ENCODE measurements around the gene OR2V1.
"Not testable (repeated sequence)": the region's sequence is repeated elsewhere in the genome, so short reads cannot be mapped to it uniquely, and the experiment has no call there.

OR2V1 gene

DNA sequence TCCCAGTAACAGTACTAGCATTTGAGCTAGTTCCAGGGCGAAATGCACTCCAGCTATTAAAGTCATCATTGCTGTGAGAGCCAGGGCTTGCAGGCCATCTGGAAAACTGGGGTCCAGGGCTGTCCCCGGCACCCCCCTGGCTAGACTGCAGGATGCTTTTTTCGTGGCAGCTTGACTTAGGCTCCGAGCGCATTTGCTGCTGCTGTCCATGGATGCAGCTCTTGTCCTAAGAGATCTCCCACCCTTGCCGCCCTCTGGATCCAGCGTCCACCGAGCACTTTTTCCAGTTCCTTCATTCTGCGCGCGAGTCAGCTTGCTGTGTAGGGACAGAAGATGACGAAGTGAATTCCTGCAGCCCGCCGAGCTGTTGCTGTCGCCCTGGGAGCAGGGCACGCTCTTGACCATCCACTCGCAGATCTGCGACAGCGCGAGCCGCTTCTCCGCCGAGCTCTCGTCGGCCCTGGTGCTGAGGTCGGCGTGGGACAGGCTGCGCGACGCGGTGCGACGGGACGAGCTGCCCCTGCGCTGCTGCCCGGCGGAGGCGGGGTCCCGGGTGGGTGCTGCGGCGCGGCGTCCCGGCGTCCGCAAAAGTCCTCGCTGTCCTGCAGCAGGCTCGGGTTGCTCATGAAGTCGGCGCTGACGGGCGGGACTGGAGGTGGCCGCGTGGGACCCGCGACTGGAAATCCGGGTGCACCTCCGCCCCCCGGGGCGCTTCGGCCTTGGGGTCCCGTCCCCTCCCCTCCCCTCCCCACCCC is 30.7 kb downstream of the OR2V1 start:
- no peak for DNase-seq

DNA sequence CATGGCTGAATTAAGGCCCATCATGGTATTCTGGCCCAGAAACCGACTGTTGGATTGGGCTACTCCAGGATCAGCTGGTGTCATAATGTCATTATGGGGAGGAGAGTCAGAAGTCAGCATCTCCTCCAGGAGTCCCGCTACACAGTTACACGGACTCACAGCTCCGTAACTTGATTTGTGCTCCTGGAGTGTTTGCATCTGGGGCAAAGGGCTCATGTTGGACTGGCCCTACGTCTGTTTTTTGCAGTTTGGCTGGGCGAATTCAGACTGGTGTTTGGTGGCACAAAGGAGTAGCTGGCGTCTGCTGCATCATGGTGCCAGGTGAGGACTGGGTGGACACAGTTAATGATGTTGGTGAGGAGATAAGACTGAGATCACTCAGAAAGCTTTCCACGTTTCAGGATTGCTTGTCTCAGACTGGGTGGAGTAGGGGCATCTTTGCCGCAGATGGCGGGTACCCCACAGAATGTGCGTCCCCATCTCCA is 31.3 kb downstream of the OR2V1 start:
- no peak for DNase-seq

DNA sequence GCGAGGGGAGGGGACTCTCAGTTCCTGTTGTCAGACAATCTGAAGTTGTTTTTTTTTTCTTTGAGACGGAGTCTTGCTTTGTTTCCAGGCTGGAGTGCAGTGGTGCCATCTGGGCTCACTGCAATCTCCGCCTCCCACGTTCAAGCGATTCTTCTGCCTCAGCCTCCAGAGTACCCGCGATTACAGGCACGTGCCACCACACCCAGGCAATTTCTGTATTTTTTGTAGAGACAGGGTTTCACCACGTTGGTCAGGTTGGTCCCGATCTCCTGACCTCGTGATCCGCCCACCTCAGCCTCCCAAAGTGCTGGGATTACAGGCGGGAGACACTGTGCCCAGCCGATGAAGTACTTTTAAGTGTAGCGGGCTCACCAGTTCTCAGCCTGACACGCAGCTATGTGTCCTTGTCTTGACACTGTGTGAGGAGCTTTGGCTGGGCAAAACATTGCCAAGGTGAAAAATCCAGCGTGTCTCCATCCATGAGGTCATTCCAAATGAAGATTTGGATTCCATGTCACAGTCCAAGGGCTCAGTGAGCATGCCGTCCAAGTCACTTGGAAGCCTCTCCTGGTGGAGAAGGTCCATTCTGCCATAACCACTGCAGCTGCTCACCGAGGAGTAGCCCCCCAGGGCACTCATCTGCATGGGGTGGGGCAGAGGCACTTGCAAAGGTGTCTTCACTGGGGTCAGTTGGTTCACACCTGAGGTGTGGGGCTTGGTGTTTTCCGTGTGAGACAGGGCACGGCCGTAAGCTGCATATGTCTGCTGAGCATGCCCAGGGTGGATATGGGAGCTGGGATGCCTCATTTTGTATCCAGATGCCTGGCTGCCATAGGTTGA is 32.0 kb downstream of the OR2V1 start:
- no peak for DNase-seq

DNA sequence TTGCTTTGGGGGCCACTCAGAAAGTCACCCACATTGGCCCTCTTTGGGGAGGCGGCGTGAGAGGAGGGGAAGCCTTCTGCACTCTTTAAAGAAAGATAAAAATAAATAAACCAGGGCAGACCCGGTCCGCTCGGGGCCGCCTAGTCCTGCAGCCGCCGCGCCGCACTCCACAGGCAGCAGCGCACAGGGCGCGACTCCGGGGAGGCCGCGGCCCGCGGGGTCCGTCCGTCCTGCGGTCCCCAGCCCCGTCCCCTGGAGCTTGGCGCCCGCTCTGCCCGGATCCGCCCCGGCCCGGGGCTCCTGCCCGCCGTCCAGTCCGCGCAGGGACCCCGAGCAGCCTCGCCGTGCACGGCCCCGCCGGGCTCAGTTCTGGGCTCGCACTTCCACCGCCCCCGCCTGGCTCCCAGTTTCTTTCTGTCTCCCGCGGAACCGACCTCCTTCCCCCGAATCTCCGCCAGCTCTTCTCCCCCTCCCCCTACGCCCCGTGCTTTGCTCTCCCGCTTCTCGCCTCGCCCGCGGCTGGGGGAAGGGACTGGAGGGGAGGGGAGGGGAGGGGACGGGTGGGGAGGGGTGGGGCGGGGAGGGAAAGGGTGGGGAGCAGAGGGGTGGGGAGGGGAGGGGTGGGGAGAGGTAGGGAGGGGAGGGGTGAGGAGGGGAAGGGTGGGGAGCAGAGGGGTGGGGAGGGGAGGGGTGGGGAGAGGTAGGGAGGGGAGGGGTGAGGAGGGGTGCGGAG is 33.0 kb downstream of the OR2V1 start:
- DNase-seq = not testable (repeated sequence)

DNA sequence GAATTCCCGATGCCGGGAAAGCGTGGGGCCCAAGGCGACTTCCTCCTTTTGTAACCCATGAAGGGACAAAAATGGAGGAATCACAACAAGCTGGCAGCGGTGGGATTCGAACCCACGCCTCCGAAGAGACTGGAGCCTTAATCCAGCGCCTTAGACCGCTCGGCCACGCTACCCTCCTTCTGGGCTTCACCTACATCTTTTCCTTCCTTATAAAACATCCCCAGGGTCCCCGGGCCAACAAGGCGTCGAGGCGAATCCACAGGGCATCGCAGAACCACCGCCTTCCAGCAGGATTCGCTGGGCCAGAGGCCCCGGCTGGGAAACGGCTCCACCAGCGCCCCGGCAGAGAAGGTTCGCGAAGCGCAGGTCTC is 33.6 kb downstream of the OR2V1 start:
- not testable (repeated sequence) for DNase-seq

DNA sequence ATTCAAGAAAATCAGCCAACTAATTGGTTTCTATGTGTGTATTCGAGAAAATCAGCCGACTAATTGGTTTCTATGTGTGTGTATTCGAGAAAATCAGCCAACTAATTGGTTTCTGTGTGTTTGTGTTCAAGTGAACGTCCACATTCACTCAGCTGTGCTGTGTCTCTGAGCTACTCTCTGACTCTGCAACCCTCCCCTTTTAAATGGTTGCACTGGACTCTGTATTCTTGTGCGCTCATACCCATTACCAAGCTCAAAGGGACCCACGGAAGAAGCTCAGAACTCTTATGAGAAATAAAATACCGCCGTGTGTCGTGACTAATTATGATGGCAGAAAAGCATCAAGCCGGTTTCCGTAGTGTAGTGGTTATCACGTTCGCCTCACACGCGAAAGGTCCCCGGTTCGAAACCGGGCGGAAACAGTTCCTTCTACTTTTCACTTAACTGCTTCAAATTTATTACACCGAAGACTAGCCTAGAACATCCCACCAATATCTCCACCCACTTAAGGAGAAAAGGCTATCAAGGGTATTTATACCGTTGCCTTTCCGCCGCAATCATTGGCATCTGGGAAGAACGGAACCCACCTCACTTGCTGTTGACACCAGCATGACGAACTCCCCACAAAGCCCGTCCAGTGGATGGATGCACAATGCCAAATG is 34.1 kb downstream of the OR2V1 start:
- DNase-seq = not testable (repeated sequence)

DNA sequence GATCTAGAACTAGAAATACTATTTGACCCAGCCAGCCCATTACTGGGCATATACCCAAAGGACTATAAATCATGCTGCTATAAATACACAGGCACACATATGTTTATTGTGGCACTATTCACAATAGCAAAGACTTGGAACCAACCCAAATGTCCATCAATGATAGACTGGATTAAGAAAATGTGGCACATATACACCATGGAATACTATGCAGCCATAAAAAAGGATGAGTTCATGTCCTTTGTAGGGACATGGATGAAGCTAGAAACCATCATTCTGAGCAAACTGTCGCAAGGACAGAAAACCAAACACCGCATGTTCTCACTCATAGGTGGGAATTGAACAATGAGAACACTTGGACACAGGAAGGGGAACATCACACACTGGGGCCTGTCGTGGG is 35.8 kb downstream of the OR2V1 start:
- DNase-seq = not testable (repeated sequence)

DNA sequence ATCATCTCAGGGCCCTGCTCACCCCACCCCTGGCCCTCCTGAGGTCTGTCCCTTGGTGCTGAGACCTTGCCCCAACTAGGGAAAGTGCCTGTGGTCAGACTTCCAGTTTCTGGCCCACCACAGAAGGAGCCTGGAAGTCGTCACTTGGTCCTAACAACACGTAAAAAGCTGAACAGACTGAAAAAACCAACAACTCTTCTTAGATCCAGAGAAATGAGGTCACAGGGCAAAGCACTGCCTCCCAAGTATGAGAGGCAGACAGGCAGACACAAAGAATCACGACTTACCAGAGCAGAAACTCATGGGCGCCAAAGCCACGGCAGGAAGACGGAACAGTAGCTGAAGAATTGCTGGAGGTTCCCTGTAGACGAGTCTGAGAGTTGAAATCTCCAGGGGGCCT is 38.5 kb downstream of the OR2V1 start:
- no peak for DNase-seq

DNA sequence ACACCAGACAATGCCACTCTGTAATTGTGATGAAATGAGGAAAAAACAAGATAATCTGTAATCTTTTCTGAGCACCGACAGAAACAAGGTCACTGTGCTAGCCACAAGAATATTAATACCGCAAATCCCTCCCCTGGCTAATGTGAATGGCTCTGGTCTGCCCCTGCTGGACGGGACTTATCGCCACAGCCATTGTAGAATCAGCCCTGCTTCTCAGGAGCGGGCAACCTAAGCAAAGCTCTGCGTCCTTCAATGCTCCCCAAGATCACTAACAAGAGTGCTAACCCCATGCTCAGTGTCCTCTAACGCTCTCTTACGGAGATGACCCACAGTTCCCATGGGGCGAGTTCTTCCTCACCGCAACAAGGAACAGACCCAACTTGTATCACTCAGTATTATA is 42.7 kb downstream of the OR2V1 start:
- DNase-seq = no peak

DNA sequence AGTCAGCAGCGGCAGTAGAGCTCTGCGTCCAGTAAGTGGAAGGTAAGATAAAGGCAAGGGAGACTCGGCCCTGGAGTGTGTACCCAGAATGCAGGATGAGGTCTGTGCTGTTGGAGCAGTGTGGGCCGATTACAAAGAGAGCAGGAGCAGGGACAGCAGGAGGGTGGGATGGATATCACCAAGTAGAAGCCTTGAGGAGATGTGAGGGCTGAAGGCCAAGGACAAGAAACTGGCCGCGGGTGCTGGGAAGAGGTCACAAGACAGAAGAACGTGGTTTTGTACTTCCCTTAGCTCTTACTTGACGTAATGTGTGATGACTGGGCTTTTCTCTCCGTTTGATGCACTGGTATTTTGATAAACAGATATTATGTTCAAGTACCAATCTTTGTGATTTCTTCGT is 43.7 kb downstream of the OR2V1 start:
- no peak for DNase-seq

DNA sequence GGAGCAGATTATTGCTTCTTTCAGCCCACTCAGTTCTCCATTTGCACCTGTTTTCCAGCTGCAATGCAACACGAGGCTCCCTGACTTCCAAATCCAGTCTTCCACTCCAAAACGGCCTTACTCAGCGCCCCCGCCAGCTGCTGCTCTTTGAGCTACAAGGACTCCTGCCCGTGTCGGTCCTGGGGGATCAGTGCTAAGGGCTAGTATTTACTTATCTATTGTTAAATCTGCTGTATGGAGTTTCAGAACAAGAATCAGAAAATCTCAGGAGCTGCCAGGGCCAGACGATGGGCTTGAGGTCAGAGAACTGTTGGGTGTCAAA is 44.1 kb downstream of the OR2V1 start:
- no peak for DNase-seq

DNA sequence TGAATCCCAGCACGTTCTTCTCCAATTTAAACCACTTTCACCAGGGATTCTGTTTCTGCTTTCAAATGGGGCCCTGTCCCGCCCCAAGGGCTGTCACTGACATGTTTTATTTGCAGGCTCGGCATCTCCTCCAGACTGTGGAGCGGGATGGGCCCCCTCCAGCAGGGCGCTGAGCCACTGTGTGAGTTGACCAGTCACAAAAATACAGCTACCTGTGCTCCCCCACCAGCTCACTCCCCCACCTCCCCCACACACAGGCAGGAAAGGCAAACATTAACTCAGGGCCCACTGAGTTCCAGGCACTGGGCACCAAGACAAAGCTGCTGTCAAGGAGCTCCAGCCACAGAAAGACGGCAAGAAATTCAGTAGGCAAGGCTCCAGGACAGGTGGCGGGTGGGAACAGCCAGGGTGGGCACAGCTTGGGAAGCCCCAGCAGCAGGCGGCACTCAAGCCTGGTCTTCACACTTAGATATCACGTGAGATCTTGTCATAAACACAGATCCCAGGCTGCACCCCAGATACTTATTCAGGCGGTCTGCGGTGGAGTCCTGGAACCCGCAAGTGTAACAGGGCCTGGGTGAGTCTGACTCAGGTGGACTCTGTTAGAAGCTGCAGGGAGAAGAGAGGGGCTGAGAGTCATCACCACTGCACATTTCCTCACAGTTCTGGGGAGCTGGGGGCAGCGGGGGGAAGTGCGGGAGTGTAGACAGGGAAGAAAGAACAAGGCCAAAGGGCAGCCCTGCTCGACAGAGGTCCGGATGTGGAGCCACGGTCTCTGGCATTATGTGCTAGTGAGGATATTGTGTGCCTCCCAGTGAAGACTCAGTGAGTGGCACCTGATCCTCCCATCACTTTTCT is 44.7 kb downstream of the OR2V1 start:
- DNase-seq = no peak

DNA sequence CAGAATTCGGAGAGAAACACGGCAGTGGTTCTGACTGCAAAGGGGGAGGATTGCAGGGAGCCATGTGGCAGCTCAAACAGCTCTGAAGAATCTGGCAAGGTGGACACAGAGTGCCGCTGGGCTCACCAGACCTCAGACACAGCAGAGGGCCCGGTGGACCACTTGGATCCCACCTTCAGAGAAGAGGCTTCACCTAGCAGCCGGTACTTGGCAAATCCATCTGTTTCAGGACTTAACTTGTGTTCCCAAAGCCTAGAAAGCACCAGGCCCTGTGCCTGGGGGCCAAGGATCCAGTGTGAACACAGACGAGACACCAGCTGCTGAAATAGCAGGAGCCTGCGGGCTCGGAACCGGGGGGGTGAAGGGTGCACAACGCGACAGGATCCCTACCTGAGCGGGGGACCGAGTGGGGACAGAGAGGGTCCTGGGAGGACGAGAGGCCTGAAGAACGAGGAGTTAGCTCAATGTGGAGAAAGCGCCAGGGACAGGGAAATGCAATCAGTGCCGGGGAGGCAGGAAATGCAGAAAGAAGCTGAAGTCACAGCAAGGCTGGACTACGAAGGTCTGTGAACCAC is 46.3 kb downstream of the OR2V1 start:
- DNase-seq = no peak

DNA sequence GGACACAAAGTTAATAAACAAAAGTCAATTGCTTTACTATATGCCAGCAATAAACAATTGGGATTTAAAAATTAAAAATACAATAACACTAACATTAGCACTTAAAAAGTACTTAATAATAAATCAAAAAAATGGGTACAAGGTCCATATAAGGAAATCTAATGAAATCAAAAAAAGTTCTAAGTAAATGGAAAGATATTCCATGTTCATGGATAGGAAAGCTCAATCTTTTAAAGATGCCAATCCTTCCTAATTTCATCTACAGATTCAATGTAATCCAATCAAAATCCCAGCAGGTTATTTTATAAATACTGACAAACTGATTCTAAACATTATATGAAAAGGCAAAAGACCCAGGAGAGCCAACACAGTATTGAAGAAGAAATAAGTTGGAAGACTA is 49.0 kb downstream of the OR2V1 start:
- DNase-seq = no peak

DNA sequence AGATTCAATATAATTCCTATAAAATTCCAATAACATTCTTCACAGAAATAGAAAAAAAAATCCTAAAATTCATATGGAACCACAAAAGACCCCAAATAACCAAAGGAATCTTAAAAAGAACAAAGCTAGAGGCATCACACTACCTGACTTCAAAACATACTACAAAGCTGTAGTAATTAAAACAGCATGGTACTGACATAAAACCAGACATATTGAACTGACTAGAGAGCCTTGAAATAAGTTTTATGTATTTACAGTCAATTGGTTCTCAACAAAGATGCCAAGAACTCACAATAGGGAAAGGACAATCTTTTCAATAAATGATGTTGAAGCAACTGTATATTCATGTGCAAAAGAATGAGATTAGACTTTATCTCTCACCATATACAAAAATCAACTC is 54.0 kb downstream of the OR2V1 start:
- no peak for DNase-seq

Measured in stimulated activated CD4-positive, alpha-beta T cell treated with anti-CD3 and anti-CD28 coated beads, Interleukin-4, amount 100 ng/mL, for 1 hour (primary cell).